Measurements from ENCODE around the gene CYP27A1.

DNA sequence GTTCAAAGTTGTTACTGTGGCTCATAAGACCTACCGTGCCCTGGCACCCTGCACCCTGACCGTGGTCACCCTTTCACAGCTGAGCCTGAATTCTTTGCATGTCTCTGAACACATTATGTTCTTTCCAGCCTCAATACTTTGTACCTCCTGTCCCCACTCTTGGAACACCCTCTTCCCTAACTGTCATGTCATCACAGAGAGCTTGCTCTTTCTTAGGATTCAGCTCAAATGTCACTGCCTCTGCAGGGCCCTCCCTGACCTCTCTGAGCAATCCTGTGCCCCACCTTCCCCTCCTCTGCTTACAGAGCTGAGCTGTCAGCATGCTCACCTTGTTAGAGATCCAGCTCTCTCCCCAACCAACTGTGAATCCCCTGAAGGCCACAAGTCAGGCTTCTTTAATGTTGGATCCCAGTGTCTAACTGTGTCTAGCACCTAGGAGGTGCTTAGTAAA is 34.6 kb downstream of the CYP27A1 start:
- TF ChIP-seq, protein P1, sequence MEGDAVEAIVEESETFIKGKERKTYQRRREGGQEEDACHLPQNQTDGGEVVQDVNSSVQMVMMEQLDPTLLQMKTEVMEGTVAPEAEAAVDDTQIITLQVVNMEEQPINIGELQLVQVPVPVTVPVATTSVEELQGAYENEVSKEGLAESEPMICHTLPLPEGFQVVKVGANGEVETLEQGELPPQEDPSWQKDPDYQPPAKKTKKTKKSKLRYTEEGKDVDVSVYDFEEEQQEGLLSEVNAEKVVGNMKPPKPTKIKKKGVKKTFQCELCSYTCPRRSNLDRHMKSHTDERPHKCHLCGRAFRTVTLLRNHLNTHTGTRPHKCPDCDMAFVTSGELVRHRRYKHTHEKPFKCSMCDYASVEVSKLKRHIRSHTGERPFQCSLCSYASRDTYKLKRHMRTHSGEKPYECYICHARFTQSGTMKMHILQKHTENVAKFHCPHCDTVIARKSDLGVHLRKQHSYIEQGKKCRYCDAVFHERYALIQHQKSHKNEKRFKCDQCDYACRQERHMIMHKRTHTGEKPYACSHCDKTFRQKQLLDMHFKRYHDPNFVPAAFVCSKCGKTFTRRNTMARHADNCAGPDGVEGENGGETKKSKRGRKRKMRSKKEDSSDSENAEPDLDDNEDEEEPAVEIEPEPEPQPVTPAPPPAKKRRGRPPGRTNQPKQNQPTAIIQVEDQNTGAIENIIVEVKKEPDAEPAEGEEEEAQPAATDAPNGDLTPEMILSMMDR (conservative IDR thresholded peaks at IDR 0.05; ENCODE audit: low read length), result no peak
- no peak for TF ChIP-seq EZH2phosphoT487 (IDR thresholded peaks at IDR 0.05; ENCODE audit: borderline replicate concordance, low read depth, low read length)
